ENCODE measurements around the gene CRB2.
"Not testable (repeated sequence)": the region's sequence is repeated elsewhere in the genome, so short reads cannot be mapped to it uniquely, and the experiment has no call there.

The CRB2 gene

GRCh38 chr9:123327697-123328100, 28.3 kb upstream of the CRB2 start:
- DNase-seq (ENCODE audit: insufficient read length, low spot score) (no peak), FAIRE-seq (no peak)

- no peak for FAIRE-seq
- no peak for DNase-seq (ENCODE audit: insufficient read length, low spot score)
These were observed 26.6 kb upstream of the CRB2 start for GRCh38 chr9:123329329-123329955.

GRCh38 chr9:123331346-123332060, 24.5 kb upstream of the CRB2 start:
- FAIRE-seq (no peak), DNase-seq (ENCODE audit: insufficient read length, low spot score) (no peak)

- not testable (repeated sequence) for FAIRE-seq; DNase-seq (ENCODE audit: insufficient read length, low spot score)
These were observed 22.8 kb upstream of the CRB2 start for GRCh38 chr9:123333058-123333669.

GRCh38 chr9:123334639-123335038, 21.4 kb upstream of the CRB2 start:
- no peak for FAIRE-seq

GRCh38 chr9:123335193-123335985, 20.6 kb upstream of the CRB2 start:
- no peak for FAIRE-seq
- peak; percentile 64 for DNase-seq (ENCODE audit: insufficient read length, low spot score)

More at GRCh38 chr9:123334639-123335038, 21.4 kb upstream of the CRB2 start:
- DNase-seq (ENCODE audit: insufficient read length, low spot score), result no peak

GRCh38 chr9:123335986-123336329, 20.0 kb upstream of the CRB2 start:
- DNase-seq (ENCODE audit: insufficient read length, low spot score), result no peak
- FAIRE-seq, result no peak

GRCh38 chr9:123336449-123336848, 19.5 kb upstream of the CRB2 start:
- no peak for FAIRE-seq

GRCh38 chr9:123336959-123337358, 19.0 kb upstream of the CRB2 start:
- no peak for DNase-seq (ENCODE audit: insufficient read length, low spot score)
- no peak for FAIRE-seq

More at GRCh38 chr9:123336449-123336848, 19.5 kb upstream of the CRB2 start:
- DNase-seq (ENCODE audit: insufficient read length, low spot score), result no peak

- DNase-seq (ENCODE audit: insufficient read length, low spot score) (no peak), FAIRE-seq (no peak)
These were observed 18.0 kb upstream of the CRB2 start for GRCh38 chr9:123337971-123338370.

- FAIRE-seq (no peak), DNase-seq (ENCODE audit: insufficient read length, low spot score) (no peak)
These were observed 17.0 kb upstream of the CRB2 start for GRCh38 chr9:123338710-123339665.

- no peak for FAIRE-seq
- no peak for DNase-seq (ENCODE audit: insufficient read length, low spot score)
These were observed 16.1 kb upstream of the CRB2 start for GRCh38 chr9:123339666-123340510.

- DNase-seq (ENCODE audit: insufficient read length, low spot score) (no peak), FAIRE-seq (no peak)
These were observed 14.2 kb upstream of the CRB2 start for GRCh38 chr9:123341816-123342215.

- DNase-seq (ENCODE audit: insufficient read length, low spot score) (no peak), FAIRE-seq (no peak)
These were observed 13.8 kb upstream of the CRB2 start for GRCh38 chr9:123342247-123342646.

GRCh38 chr9:123343443-123344191, 12.4 kb upstream of the CRB2 start:
- FAIRE-seq (no peak), DNase-seq (ENCODE audit: insufficient read length, low spot score) (no peak)

- FAIRE-seq (no peak), DNase-seq (ENCODE audit: insufficient read length, low spot score) (no peak)
These were observed 11.6 kb upstream of the CRB2 start for GRCh38 chr9:123344192-123344949.

- no peak for FAIRE-seq
- DNase-seq (ENCODE audit: insufficient read length, low spot score), result no peak
These were observed 10.4 kb upstream of the CRB2 start for GRCh38 chr9:123345567-123345955.

GRCh38 chr9:123346026-123346425, 10.0 kb upstream of the CRB2 start:
- no peak for DNase-seq (ENCODE audit: insufficient read length, low spot score)
- no peak for FAIRE-seq
